ENCODE data around the gene C20orf144. TPM values are rescaled to one million over a fixed set of nuclear protein-coding genes. Genes with fewer than 3 reads are reported as not detected.
A peak's percentile ranks its signal among the peaks of the same experiment; 100 is the strongest.

C20orf144 gene
- total and polyA plus RNA-seq, 9 of the 15 experiments (the other 6 are each of a cell fraction or from before 2014, with no cell fraction given), result 0.04 to 0.23 (median 0.11) TPM; not detected in 2

DNA sequence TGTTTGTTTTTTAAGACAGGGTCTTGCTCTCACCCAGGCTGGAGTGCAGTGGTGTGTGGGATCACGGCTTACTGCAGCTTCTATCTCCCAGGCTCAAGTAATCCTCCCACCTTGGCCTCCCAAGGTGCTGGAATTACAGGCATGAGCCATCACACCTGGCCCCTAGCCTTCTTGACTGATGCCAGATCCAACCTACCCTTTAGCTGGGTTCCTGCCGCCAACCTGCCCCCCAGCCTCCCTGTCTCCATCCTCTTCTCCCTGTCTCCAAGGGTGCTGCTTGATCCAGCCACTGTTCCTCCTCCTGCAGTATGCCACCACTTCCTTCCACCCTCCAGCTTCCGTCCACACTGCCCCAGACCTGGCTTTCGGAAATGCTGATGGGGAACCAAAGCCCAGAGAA, 3.2 kb upstream of the C20orf144 start (continued):
- no peak for TF ChIP-seq CEBPZ (IDR thresholded peaks at IDR 0.05; ENCODE audit: borderline replicate concordance, low read depth, low read length)

- H4K20me1 ChIP-seq (replicated peaks; ENCODE audit: control insufficient read depth, insufficient read depth, low read length), result peaks cover 11% of the 10 kb centered on the region; the same call in 1 of the 2 replicates
- intact Hi-C loops (cut with micrococcal nuclease), result no loop called here
- H2AFZ ChIP-seq (ENCODE audit: low read depth, low read length), result no peak overlapping the region
- peaks cover 55% of the 10 kb centered on the region; the same call in 2 of the 3 replicates for H3K36me3 ChIP-seq (ENCODE audit: control insufficient read depth, insufficient read depth, low read length)
- H3K27me3 ChIP-seq (ENCODE audit: control insufficient read depth in 2 of 2, insufficient read depth in 2 of 2, low read length in 2 of 2), result no peaks in the 10 kb centered on the region
- H3K4me3 ChIP-seq, result no peak overlapping the region
- CTCF ChIA-PET (ENCODE audit: low intra/inter-chr PET ratio), result no interaction called here
- BruUV-seq (replicated peaks), result no TSS peak
- H3K4me2 ChIP-seq (ENCODE audit: insufficient read depth, low read length), result no peak overlapping the region
- ATAC-seq (no peak), FAIRE-seq (no peak), DNase-seq (ENCODE audit: extremely low read depth in 1 of 4, low spot score in 3 of 4) (no peak)
- H3K9me1 ChIP-seq (ENCODE audit: control insufficient read depth, insufficient read depth, low read length), result no peaks in the 10 kb centered on the region
- in situ Hi-C loops (cut with MboI), result loop anchor here (10.0 kb wide), 1 partner anchor 245 kb away; no protein-coding TSS in a partner anchor
- H3K9ac ChIP-seq (ENCODE audit: insufficient read depth in 1 of 2, low read depth in 2 of 2, low read length in 2 of 2), result peak overlapping the region in 1 of 2 experiments; percentile 7; a peak in 1 of 4 replicates
- WGBS (ENCODE audit: insufficient coverage, low coverage, missing lambda C conversion rate), result 98% methylated on average over 22 of the region's 32 CpGs
- peak; percentile 26; the same call in 1 of the 2 replicates for TF ChIP-seq RBFOX2 (IDR thresholded peaks at IDR 0.05; ENCODE audit: low read depth, low read length)
- no peak for TF ChIP-seq E2F1 (CRISPR knock-in tag; IDR thresholded peaks at IDR 0.05)
- no peak for TF ChIP-seq NONO (IDR thresholded peaks at IDR 0.05; ENCODE audit: low read depth in 2 of 2, low read length in 1 of 2)
- TF ChIP-seq FOXJ3 (CRISPR knock-in tag; IDR thresholded peaks at IDR 0.05), result no peak
- TF ChIP-seq MBD2 (IDR thresholded peaks at IDR 0.05; ENCODE audit: borderline replicate concordance, low read depth), result no peak
- TF ChIP-seq ZNF644 (tag; IDR thresholded peaks at IDR 0.05; ENCODE audit: low read depth), result no peak
- TF ChIP-seq, protein P1, sequence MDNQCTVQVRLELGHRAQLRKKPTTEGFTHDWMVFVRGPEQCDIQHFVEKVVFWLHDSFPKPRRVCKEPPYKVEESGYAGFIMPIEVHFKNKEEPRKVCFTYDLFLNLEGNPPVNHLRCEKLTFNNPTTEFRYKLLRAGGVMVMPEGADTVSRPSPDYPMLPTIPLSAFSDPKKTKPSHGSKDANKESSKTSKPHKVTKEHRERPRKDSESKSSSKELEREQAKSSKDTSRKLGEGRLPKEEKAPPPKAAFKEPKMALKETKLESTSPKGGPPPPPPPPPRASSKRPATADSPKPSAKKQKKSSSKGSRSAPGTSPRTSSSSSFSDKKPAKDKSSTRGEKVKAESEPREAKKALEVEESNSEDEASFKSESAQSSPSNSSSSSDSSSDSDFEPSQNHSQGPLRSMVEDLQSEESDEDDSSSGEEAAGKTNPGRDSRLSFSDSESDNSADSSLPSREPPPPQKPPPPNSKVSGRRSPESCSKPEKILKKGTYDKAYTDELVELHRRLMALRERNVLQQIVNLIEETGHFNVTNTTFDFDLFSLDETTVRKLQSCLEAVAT (IDR thresholded peaks at IDR 0.05), result no peak
- TF ChIP-seq POLR2G (IDR thresholded peaks at IDR 0.05; ENCODE audit: low read depth, low read length), result peak; percentile 58
- no peak for TF ChIP-seq ZNF785 (CRISPR knock-in tag; IDR thresholded peaks at IDR 0.05)
- H3K4me1 ChIP-seq (replicated peaks in 1 of 2; ENCODE audit: control insufficient read depth in 2 of 2, insufficient read depth in 2 of 2, low read length in 2 of 2), result peaks cover 15 to 53% of the 10 kb centered on the region in 2 experiments; a peak in 4 of 5 replicates
- peaks cover 18% of the 10 kb centered on the region for H3K79me2 ChIP-seq (ENCODE audit: control insufficient read depth, insufficient read depth, low read length)
- POLR2A ChIA-PET, result no interaction called here
- H3K9me3 ChIP-seq (replicated peaks; ENCODE audit: control insufficient read depth, insufficient read depth, low read depth, low read length), result no peaks in the 10 kb centered on the region
- H3K27ac ChIP-seq (ENCODE audit: extremely low read depth, low read depth, low read length), result no peak overlapping the region
These were observed 2.6 kb upstream of the C20orf144 start for GRCh38 chr20:33659341-33660034.

All from K562 (cell line).